ENCODE results near the gene DDX53.

The DDX53 gene

GRCh38 chrX:22999696-23000223 is at the start of gene DDX53:
DDX53 (plus strand) TSS chrX:22999960; CDS start chrX:23000058, 98 bp downstream.
- no peak for DNase-seq (ENCODE audit: low spot score)

- no peak for DNase-seq (ENCODE audit: low spot score)
Observed at GRCh38 chrX:22950269-22951266, 49.2 kb upstream of the DDX53 start.

DNA sequence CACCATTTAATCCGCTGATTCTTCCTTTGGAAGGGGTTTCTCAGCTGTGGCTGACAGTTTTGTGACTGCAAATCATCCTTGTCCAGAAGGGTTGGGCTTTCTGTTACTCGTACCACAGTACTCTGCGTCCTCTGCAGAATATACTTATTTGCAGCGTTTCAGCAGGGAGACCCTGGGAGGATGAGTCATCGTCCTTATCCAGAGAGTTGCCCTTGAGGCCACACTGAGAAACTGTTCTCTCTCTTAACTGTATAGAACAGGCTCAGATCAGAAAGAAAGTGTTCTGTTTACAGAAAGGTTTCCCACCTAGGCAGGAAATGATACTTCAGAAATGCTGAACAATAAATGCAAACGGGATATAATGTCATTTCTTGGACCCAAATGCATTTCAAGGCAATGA is 47.8 kb upstream of the DDX53 start:
- no peak for DNase-seq (ENCODE audit: low spot score)

DNA sequence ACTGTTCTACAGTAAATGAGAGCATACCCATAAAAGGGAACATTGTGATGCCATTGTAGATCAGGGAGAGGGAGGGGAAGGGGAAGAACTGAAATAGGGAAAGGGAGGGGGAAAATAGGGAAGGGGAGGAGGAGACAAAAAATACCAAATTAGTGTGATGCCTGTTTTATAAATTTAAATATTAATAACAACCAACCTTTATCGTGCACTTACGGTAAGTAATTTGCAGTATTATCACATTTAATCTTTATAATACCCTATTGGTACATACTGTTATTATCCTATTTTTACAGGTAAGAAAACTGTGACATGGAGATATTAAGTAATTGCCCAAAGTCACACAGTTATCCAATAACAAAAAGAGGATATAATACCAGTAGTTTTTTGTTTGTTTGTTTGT is 41.5 kb upstream of the DDX53 start:
- no peak for DNase-seq (ENCODE audit: low spot score)

DNA sequence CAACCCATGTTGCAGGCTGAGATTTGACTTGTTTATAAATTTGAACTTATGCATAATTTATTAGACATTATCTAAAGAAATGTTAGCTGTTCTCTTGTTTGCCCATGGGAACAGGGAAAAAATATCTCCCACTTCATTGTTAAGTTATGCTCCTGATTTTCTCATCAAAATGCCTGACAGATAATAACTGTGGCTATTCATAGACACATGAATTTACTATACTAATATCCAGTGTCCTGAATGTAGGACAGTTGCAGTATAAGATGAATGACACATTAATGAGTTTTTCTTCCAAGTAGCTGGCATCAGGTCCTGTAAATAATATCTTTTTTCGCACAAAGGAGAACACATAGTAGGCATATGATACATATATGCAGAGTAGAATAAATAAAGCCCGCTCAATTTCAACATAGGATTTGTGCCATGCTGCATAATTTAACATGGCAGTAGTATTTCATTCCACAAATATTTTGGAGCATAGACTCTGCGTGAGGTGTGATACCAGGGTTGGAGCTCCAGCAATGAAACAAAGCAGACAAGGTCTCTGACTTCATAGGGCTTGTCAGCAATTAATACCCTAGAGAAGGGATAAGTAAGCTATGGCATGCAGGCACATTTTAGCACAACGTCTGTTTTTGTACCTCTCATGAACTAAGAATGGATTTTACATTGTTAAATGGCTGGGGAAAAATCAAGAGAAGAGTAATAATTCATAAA is 40.4 kb upstream of the DDX53 start:
- no peak for DNase-seq (ENCODE audit: low spot score)

DNA sequence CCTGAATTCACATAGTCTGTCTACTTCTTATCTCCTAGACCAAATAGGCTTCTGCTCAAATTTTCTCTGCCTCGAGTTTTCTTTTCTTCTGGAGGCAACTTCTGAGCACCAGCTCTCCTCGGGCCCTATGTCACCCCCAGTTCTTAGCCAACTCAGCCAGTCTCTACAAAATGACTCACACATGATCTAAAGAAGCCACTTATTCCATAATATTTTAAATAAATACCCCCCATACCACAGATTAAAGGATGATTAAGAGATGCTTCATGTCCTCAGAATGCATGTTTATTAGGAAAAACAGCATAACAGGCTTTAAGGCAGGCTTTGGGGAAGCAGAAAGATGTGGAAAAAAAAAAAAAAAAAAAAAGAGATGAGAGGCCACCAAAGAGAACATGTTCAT is 36.6 kb upstream of the DDX53 start:
- no peak for DNase-seq (ENCODE audit: low spot score)

- no peak for DNase-seq (ENCODE audit: low spot score)
Observed at GRCh38 chrX:22968494-22968893, 31.3 kb upstream of the DDX53 start.

DNA sequence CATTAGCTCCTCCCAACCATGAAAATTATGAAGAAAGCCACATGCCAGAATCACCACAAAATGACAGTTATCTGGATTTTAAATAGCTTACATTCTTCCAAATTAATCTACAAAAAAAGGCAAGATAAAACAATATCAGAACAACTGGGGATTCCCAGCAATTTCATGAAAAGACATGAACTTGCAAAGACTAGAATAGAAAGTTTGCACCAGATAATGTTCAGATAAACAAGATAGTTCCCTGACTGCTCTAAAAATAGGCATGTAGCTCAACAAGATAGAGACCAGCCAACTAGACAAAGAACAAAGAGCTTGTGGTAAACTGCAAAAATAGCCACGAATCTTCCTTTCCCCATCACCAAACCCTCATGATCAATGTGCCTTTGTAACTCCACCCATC is 30.3 kb upstream of the DDX53 start:
- no peak for DNase-seq (ENCODE audit: low spot score)

DNA sequence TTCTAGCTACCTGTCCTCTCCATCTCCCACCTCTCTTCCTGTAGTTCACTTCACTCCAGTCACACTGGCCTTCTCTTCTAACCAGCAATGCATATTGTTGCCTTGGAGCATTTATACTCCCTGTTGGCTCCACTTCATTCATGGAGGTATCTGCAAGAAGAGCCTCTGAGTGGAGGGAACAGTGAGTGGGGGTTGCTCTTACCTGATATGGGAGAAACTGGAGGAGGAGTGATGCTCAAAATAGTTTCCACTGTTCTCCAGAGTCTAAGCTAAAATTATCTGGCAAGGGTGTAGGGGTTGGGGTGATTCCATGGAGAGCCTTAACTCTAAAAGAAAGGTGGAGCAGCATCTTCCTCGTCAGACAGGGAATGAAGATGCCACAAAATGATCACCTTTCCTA is 28.9 kb upstream of the DDX53 start:
- DNase-seq (ENCODE audit: low spot score) = no peak

GRCh38 chrX:22974616-22975015 is 25.1 kb upstream of the DDX53 start:
- no peak for DNase-seq (ENCODE audit: low spot score)

- DNase-seq (ENCODE audit: low spot score) = no peak
Observed at GRCh38 chrX:22975786-22976185, 24.0 kb upstream of the DDX53 start.

DNA sequence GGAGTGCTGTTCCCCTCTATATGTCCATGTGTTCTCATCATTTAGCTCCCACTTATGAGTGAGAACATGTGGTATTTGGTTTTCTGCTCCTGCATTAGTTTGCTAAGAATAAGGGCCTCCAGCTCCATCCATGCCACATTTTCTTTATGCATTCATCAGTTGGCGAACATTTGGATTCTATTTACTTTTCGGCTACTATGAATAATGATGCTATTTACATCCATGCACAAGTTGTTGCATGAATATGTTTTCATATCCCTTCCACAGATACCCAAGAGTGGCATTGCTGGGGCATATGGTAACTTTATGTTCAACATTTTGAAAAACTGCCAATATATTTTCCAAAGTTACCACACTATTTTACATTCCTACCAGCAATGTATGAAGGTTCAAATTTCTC is 13.8 kb upstream of the DDX53 start:
- no peak for DNase-seq (ENCODE audit: low spot score)

DNA sequence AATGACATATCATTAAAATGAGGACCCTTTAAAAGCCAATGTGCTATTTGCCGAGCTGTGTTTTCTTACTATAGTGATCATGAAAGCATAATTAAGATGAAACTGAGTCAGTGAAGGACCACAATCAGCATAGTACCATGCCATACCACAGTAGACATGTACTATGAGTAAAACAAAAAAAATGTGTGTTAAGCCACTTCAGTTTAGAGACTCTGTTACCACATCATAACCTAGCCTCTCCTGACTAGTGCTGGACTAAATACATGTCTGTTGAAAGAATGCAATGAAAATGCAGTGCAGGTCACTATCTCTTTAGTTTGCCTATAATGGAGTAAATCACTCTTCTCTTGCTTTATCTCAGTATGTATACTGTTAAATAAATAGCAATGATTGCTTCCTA is 12.3 kb upstream of the DDX53 start:
- no peak for DNase-seq (ENCODE audit: low spot score)

DNA sequence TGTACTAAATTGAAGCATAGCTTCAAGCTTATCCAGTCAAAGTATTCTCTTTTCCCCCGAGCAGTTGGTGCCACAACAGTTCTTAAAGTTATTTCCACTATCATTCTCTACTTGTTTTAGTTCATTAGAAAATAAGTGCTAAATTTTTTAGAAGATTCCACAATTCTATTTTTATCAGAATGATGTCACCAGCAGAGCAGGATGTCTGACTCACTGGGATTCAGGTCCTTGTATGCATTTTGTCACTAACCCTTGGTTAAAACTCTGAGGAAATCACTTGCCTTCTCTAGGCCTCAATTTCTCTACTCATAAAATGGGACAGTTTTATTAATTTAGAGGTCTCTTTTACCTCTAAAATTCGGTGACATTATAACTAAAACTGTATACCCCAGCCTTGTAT is 3.4 kb downstream of the DDX53 start:
- DNase-seq (ENCODE audit: low spot score) = no peak

DNA sequence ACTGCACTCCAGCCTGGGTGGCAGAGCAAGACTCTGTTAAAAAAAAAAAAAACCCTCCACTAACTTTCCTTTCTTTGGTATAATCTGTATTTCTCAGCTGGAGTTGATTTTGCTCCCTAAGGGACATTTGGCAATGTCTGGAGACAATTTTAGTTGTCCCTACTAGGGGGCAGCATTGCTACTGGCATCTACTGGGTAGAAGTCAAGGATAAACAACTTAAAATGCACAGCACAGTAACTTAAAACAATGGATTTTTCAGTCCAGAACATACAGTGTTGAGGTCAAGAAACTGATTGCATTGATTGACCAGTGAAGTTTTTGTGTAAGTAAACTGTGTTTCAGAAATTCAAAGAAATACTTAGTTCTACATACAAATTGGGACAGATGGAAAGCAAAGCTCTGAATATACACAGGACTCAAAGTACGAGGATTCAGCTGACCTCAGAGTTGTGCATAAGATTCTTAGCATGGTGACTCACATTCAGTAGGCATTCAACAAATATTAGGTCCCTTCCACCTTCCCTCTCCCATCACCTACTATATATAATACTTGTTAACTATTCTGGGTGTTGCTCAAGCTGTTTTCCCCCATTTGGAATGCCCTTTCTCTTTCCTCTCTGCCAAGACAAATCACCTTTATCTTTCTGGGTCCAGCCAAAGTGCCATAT is 8.8 kb downstream of the DDX53 start:
- DNase-seq (ENCODE audit: low spot score) = no peak

DNA sequence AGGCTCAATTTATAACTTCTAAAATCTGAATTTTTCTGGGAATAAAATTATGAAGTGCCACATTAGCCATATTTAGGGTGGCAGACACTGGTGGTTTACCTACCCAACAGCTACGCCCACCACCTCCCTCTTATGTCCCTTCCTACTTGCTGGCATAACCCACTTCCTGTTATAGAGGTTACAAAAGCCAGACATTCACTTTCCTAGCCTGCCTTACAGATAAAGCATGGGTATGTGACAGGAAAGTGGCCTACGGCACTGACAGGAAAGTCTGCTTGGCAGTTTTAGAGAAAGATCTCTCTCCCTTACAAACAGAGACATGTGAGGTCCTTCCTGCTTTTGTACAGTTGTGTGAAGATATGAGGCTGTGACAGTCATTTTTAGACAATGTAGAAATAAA is 12.4 kb downstream of the DDX53 start:
- DNase-seq (ENCODE audit: low spot score) = no peak

- DNase-seq (ENCODE audit: low spot score) = no peak
Observed at GRCh38 chrX:23012636-23013035, 12.9 kb downstream of the DDX53 start.

DNA sequence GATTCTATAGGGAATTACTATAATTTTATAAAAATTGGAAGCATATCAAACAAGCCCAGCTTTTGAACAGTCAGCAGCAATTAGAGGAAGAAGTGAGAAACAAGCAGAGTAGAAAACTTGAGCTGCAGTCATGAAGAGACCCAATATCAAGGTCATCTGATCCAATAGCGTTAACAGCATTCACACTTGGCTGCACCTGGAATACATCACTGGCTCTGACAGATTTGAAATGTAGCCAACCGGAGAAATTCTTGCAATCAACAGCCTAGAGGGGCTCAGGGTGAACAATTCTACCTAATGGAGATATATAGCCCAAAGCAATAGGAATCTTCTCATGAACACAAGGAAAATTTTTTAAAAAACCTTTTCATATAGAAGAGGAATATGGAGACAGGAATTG is 13.6 kb downstream of the DDX53 start:
- no peak for DNase-seq (ENCODE audit: low spot score)

DNA sequence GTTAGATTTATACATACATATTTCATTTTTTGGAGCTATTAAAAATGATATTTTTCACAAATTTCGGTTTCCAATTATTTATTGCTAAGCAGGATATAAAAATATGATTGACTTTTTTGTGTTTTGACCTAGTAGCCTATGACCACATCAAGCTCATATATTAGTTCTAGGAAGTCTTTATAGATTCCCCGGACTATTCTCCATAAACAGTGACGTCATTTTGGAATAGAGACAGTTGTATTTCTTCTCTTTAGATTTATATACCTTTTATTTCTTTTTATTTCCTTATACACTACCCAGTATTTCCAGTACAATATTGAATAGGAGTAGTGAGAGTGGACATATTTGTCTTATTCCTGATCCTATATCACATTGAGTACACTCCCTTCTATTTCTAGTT is 31.8 kb downstream of the DDX53 start:
- no peak for DNase-seq (ENCODE audit: low spot score)

- DNase-seq (ENCODE audit: low spot score) = no peak
Observed at GRCh38 chrX:23035493-23035892, 35.7 kb downstream of the DDX53 start.

- no peak for DNase-seq (ENCODE audit: low spot score)
Observed at GRCh38 chrX:23046443-23046842, 46.7 kb downstream of the DDX53 start.

- DNase-seq (ENCODE audit: low spot score) = no peak
Observed at GRCh38 chrX:23048806-23049573, 49.2 kb downstream of the DDX53 start.

Measured in HuH-7 (cell line).